Stimulated activated CD8-positive, alpha-beta memory T cell treated with anti-CD3 and anti-CD28 coated beads, Interleukin-7, amount 100 ng/mL, for 24 hours (primary cell): Measurements from ENCODE around the gene RELN.
"Not testable (repeated sequence)": the region's sequence is repeated elsewhere in the genome, so short reads cannot be mapped to it uniquely, and the experiment has no call there.

Experiments
- DNase-seq: peaks from one replicate; pipeline ENCODE4 v3.0.0-alpha.2; 2020; ENCODE audit warnings: low read depth

Gene RELN

DNA sequence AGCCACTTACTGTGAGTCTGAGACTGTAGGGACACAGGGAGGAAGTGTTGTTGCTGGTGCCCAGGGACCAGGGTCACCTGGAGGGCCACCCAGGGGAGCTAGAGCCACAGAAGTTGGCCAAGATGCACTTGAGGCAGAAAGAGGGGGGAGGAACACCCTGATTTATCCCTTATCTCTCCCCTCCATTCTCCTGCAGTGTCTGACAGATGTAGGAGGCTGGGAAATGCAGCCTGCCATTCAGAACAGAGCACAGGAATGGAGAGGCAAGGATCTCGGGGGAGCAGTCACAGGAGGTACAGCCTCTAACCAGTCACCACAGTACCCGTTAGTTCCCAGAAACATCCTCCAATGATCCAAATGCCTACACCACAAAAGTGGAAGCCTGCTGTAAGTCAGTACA, 425.0 kb downstream of the RELN start:
- DNase-seq, result no peak

DNA sequence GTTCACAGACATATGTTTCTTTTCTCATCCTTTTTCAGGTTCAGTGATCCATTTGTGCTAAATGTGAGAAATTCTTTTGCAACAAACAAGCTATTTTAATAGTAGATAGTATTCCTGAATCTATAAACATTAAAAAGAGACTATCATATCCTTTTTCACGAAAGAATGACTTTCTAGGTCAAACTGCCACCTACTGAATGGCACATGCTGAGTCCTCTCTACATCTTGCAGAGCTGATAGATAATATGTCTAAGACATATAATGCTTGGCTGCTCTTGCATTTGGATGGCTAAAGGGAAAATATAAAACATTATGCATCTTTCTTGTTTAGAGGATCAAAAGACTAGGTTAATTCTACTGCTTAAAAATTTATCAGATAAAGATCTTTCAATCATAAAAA, 429.3 kb downstream of the RELN start:
- DNase-seq, result no peak

DNA sequence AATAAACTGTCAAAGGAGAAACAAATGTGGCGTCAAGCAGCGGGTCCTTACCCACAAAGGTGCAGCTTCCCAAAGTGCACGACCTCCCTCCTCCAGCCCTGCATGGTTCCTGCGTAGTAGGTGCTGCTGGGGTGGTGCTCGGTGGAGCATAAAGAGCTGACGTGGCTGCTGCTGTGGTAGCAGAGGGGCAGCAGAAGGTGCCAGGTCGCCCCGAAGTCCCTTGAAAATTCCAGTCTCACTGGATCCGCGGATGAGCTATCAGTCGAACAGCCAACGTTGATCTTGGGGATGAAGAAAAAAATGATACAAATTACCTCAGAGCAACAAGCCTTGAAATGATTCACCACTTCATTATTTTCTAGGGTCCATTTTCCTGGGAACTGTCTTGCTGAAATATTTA, 438.4 kb downstream of the RELN start:
- no peak for DNase-seq

DNA sequence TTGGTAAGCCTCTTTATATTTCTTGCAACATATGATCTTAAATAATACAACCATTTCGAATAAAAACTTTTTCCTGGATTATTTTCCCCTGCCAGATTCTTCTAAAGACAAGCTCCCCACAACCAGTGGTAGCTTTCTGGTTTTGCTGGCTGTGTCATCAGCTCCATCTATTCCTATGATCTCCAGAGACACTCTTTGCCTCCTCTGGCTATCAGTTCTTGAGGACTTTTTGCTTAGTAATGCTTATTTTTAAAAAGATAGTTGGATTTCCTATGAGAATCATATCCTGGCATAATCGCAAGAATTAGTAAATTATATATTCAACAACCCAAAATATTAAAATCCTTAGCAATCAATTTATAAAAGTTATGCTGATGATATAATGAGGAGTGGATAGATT, 439.7 kb downstream of the RELN start:
- DNase-seq, result no peak

DNA sequence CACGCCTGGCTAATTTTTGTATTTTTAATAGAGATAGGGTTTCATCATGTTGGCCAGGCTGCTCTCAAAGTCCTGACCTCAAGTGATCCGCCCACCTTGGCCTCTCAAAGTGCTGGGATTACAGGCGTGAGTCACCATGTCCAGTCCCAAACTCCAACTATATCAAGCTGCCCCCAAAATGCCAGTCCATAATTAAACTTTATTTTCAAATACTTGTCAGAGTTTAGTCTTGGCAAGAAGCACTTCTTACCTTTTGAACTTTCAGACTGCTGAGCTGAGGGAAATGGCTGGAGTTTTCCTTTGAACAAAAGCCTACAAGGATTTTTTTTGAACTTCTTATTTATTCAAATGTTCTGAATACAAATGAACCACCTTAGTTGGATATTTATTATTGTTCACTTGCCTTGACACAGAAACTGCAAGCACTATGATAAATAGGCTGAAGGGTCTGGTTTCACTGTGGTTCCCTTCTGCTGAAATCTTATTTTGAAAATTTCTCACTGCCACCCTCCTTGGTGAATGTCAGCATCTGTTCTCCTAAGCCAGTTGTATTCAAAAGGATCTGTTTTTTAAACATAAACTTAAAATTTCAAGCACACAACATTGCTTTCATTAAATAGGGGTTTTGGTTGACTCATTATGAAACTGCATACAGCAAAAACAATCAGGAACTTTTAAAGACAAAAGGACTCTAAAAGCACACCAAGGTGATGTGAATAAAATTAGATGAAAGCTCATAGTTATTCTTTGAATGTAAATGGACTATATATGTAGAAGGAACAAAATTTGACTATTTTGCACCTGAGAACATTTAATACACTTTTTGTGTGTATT, 441.8 kb downstream of the RELN start:
- DNase-seq, result no peak

DNA sequence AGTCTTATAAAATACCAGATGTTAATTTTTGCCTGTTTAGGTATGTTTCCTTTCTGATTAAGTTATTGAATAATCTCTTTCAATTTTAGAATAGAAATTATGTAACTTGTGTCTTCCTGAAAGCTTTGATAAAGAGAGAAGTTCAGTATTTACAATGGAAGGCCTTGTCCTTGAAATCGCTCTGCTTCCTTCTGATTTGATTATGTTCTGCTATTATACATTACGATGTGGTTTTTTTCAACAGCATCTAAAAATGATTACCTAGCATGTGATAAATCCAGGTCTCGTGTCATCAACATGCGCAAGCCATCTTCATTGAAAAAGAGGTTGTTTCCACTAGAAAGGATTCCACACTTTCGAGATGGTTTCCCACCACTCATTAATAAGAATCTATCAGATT, 447.0 kb downstream of the RELN start:
- no peak for DNase-seq

DNA sequence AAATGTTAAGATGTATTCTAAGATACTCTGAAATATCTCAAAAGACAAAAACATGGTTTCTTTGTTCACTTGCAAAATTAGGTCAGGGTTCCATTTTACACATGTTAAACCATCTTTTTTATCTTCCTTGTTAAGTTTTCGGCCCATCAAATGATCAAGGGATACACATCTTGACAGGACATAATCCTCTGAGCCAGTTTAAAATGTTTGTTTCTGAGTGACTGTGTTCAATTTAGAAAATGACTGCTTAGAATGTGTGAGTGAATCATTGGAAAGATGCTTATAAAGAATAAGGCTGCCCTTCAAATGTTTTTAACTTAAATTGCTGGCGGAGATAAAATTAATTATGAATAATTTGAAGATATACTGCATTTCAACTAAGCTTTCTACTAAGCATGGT, 447.5 kb downstream of the RELN start:
- no peak for DNase-seq

DNA sequence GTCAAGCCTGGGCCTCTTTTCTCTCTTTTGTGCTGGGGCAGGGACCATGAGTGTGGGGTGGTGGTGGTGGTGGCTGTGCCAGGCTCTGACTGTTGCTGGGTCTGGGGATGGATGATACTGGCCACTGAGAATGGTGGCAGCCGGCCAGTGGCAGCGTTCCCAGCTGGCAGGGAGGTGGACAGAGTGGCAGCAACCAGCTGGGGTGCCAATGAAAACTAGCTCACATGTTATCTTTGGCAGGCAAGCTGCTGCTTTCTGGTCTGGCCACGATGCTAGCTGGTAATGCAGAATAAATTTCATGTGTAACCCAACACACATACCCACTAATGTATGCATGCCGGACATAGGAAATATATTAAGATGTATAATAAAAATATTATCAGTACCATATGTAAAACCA, 448.4 kb downstream of the RELN start:
- no peak for DNase-seq

DNA sequence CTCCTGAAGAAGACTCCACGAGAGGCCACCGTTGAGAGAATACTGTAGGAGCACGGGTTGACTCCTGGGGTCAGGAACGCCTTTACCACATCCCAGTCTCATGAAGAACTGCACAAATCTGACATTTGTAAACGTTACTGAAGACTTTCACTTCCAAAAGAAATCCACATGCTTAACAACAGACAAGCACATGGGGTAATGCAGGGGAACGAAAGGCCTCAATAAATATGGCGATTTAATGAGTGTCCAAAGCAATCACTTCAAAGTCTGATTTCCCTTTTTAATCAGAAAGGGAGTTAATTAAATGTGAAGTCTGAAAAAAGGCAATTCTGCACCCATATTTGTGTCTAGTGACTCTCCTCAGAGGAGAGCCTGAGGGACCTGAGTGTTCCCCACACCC, 449.1 kb downstream of the RELN start:
- DNase-seq, result no peak

DNA sequence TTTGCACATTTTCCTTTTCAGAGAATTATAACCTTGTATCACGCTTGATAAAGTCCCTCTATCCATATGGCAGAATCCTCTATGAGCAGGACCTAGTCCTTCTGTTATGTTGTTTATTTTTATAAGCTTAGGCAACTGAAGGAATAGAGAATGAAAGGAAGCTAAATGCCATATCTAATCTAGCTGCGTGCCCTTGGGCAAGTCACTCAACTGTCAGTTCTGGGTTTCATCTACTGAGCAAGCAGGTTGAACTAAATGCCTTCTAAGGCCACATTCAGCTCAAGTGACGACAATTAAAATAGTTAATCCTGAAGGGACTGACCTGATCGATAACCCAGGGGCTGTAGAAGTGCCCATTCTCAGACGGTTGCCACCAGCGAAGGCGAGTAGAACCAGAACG, 449.6 kb downstream of the RELN start:
- DNase-seq, result no peak

DNA sequence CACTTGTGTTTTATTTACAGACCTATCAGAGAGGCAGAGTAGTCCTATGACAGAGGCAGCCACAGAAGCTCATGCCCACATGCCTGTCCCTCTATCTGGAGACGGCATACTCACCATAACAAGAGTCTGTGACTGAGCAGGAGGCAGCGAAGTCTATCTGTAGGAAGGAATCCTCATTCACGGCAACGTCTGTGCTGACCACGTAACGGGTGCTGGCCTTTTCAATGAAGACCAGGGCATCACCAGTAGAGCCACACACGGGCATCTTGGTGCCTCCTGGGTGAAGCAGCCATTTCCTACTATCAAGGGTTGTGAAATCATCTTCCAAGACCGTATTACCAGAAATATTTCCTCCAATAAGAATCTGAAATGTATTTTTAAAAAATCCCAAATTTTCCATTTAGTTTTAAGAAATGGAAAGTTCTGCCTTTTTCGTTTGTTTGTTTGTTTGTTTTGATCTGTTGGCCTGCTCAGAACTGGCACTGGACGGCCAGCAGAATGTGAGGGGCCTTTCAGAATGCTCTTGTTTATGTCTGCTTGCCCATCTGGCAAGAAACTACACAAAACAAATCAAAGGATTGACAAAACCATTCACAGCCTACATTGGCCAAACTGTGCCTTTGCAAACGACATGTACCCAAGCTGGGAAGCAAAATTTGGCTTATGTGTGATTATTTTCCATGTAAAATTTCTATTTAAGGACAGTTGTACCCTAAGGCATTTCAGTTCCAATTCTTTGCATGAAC, 450.3 kb downstream of the RELN start:
- no peak for DNase-seq

DNA sequence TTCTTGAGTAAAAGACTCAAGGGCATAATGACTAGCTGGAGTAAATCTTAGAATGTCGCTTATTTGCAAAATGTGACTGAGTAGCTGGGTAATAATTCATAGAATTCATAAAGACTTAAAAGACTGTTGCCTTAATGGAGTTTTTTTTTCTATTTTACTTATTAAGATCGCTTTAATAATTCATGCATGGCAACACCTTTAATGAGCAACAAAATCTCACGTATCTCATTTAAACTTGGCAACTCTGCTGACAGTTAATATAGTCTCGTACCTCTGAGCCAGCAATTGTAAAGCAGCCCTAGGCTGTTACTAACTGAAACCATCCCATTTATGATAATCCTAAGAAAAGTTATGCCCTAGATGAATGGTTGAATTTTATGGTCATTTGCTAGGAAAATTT, 455.7 kb downstream of the RELN start:
- no peak for DNase-seq

DNA sequence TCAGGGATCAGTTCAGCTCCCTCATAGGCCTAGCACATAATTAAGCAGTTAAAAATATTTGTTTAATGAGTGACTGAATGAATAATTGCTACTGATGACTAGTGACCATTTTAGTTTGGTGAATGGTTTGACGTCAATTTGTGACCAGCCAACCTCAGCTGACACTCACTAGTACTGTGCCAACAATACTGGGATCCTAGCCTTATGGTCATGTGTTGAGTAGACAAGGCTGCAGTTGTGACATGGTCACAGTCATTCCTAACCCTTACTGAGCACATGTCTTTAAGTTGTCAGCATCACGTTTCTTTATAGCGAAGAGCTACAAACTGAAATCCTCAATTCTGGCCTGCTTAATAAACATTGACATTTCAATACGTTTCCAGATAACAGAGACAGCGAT, 456.5 kb downstream of the RELN start:
- no peak for DNase-seq

DNA sequence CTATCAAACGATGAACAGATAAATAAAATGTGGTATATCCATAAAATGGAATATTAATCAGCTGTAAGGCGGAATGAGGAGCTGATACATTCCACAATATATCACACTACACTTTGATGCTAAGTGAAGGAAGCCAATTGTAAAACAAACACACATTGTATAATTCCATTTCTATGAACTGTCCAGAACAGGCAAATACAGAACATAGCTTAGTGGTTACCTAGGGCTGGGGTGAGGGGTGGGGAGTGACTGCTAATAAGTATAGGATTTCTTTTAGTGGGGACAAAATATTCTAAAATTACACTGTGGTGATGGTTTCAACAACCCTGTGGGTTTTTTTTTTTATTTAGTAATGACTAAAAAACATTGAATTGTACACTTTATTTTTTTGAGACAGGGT, 461.3 kb downstream of the RELN start:
- no peak for DNase-seq

DNA sequence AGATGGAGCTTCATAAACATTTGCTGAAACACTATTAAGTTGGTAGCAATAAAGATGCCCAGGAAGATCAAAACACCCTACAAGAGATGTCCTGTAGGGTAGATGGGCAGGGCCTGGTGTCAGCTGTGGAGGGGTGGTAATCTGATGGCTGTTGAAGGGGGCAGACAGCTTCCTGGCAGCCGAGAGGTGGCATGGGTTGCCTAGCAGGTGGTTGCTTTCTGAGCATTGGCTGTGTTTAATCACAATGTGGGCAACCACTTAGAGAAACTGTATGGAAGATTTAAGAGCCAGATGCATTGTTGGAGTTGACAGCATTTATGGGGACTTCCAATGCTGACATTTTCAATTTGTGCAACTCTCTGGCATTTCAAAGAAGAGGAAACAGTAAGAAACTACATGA, 463.5 kb downstream of the RELN start:
- DNase-seq, result no peak

DNA sequence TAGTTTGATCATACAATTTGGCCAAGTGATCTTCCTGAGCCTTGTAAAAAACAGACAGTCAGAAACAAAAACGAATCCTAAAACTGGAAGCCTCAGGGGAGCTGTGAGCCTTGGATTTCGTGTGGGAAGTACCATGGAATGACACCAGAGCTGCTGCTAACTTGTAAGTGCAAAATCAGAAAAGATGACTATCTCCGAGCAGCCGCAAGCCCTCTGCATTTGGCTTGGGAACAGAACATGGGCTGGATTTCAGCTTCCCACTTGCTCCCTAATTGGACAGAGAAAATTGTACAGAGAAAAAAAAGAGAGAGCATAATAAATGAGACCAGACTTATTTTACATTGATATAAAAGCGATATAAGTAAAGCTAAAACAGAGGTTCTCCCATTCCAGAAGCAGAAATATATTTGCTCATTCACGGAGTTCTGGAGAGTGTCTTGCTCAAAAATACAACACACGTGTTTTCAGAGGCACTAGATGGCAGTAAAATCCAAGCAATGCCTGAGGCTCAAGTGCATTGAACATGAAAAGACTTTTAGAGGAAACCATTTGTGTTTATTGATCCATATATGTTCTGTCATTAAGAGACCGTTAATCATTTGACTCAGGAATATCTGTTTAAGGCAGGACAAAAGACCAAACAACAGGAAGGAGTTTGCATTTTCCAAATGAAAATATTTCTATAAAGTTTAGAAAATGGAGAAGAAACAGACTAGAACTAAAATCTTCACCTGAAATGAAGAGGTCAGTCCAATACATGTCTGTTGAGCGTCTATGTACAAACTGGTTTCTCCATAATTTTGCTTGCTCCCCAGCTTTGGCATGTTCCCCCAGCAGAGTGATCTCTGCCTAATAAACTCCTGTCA, 465.2 kb downstream of the RELN start:
- no peak for DNase-seq

DNA sequence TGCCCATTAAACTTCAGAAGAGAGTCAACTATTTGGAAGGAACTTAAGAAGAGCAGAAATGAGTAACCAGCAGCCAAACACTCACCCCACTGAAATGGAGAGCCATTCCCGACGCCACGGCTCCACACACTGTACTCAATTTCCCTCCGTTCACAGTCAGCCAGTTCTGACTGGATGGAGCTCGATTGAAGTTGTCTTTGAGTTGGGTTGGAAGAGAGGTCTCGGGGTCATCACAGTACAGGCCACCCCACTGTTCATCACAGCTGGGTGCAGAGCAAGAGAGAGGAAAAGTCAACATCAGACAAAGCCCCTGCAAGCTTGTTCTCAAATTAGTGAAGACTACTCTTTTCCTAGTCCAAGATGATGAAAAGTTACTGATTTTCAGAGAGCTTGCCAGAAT, 467.5 kb downstream of the RELN start:
- DNase-seq, result no peak

DNA sequence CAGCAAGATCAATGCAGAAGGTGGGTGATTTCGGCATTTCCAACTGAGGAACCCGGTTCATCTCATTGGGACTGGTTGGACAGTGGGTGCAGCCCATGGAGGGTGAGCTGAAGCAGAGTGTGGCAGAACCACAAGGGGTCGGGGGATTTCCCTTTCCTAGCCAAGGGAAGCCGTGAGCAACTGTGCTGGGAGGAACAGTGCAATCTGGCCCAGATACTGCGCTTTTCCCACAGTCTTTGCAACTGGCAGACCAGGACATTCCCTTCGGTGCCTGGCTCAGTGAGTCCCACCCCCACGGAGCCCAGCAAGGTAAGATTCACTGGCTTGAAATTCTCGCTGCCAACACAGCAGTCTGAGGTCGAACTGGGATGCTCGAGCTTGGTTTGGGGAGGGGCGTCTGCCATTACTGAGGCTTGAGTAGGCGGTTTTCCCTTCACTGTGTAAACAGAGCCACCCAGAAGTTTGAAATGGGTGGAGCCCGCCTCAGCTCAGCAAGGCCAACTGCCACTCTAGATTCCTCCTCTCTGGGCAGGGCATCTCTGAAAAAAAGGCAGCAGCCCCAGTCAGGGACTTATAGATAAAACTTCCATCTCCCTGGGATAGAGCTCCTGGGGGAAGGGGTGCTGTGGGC, 484.8 kb downstream of the RELN start:
- no peak for DNase-seq

DNA sequence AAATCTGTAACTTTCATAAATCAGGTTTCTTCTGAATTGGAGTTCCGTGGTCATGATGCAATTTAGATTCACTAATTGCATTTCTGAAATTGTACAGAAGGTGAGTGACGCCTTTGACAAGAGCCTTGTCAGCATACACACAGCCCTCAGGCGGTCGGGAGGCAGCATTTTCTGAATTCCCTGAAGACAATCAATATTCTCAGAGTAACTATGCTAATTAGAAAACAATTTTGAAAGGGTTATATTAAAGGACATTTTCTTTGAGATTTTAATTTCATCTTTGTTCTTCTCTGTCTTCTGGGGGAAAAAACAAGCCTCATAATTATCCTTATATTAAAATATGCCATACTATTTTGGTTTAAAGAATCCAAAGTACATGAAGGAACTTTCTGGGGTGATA, 488.3 kb downstream of the RELN start:
- DNase-seq, result no peak

DNA sequence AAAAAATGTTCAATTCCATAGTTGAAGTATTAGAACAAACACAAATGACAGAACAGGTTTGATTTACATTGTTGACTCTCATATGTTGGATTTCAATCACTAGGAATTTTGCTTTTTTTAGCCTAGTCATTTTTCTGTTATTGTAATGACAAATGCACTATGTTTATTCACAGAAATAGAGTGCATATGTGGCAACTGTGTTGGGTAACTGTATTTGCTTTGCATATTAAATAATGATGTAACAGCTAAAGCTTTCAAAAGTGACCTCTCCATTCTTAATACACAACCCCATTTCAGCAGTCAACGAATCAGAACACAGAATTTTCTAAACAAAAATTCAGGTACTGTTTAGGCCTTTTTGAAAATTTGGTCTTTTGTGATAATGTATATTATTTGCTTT, 489.5 kb downstream of the RELN start:
- no peak for DNase-seq

DNA sequence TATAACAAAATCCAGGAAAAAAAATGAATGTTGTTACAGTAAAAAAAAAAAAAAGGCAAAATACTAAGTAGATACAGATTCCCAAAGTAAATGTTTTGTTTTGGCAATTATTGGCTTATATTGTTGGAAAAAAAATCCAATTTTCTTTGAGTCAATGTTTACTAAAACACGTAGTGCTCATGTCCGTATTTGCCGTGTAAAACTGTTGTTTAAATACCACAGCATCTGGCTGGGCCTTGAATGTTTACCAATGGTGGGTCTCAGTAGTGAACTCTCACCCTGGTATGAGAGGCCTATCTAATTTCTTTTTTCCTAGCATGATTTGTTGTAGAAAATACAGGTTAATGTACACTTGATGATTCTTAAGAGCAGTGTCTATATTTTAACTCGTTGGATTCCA, 502.0 kb downstream of the RELN start:
- DNase-seq, result no peak

DNA sequence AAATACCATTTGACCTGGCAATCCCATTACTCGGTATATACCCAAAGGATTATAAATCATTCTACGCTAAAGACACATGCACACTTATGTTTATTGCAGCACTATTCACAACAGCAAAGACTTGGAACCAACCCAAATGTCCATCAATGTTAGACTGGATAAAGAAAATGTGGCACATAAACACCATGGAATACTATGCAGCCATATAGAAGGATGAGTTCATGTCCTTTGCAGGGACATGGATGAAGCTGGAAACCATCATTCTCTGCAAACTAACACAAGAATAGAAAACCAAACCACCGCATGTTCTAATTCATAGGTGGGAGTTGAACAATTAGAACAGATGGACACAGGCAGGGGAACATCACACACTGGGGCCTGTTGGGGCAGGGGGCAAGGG, 502.6 kb downstream of the RELN start:
- DNase-seq, result not testable (repeated sequence)
